ENCODE data around the gene CEP95.

GRCh38 chr17:64496348-64496785, 10.4 kb upstream of the CEP95 start:
- TF ChIP-seq, protein P1, sequence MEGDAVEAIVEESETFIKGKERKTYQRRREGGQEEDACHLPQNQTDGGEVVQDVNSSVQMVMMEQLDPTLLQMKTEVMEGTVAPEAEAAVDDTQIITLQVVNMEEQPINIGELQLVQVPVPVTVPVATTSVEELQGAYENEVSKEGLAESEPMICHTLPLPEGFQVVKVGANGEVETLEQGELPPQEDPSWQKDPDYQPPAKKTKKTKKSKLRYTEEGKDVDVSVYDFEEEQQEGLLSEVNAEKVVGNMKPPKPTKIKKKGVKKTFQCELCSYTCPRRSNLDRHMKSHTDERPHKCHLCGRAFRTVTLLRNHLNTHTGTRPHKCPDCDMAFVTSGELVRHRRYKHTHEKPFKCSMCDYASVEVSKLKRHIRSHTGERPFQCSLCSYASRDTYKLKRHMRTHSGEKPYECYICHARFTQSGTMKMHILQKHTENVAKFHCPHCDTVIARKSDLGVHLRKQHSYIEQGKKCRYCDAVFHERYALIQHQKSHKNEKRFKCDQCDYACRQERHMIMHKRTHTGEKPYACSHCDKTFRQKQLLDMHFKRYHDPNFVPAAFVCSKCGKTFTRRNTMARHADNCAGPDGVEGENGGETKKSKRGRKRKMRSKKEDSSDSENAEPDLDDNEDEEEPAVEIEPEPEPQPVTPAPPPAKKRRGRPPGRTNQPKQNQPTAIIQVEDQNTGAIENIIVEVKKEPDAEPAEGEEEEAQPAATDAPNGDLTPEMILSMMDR (conservative IDR thresholded peaks at IDR 0.05; ENCODE audit: low read length) = no peak
- TF ChIP-seq EZH2phosphoT487 (IDR thresholded peaks at IDR 0.05; ENCODE audit: borderline replicate concordance) = no peak

Data from Loucy (cell line).